Endothelial cell of umbilical vein (primary cell): Measurements from ENCODE around the gene WNT7B. TPM values are rescaled to one million over a fixed set of nuclear protein-coding genes. Genes with fewer than 3 reads are reported as not detected.

Experiments used
- BruUV-seq: library from RNA; stranded (reverse); fragments of 400-500 nt; replicated peaks from 2 replicates; lab custom pipeline; 2021; lab: Mats Ljungman, UMichigan
- CTCF ChIA-PET: fragments of 300-600, 350-600 bp; sonication (Branson Sonifier 250); formaldehyde crosslinking; loops from one replicate; lab custom pipeline; 2021; ENCODE audit warnings: antibody characterized with exemption, inconsistent platforms; lab: Charles Lee
- POLR2A ChIA-PET: fragments of 300-600, 350-600 bp; sonication (Branson Sonifier 250); formaldehyde crosslinking; loops from one replicate; lab custom pipeline; 2021; ENCODE audit warnings: antibody characterized with exemption, inconsistent platforms; lab: Charles Lee
- DNase-seq: peaks from one replicate; pipeline ENCODE4 v3.0.0-alpha.2; 2011; ENCODE audit warnings: low read depth, low spot score
- FAIRE-seq: peaks from 2 replicates; lab custom pipeline; 2011; peaks lifted over from hg19 to GRCh38; lab: Jason Lieb, UNC
- H2AFZ ChIP-seq: 2 replicates; pipeline ENCODE4 v1.6.0; 2012; ENCODE audit warnings: low read depth, low read length, control low read depth, inconsistent platforms
- H3K27ac ChIP-seq: 2 replicates; pipeline ENCODE4 v1.5.1; 2011; ENCODE audit warnings: low read depth, mild to moderate bottlenecking, control low read depth, low read length, moderate library complexity; ENCODE audit not compliant: insufficient read depth
- H3K27me3 ChIP-seq, 2 experiments: 2 replicates each; pipeline versions ENCODE4 v1.6.0 to v1.6.1; 2011; ENCODE audit warnings: low read length in 2 of 2, mixed read lengths in 1 of 2; ENCODE audit not compliant: control insufficient read depth in 2 of 2, insufficient read depth in 2 of 2
- H3K36me3 ChIP-seq, 2 experiments: 2 replicates in 1 of 2; 3 replicates in 1 of 2; pipeline ENCODE4 v1.5.1; 2011; ENCODE audit warnings: low read length in 2 of 2, mild to moderate bottlenecking in 1 of 2, moderate library complexity in 1 of 2; ENCODE audit not compliant: control insufficient read depth in 2 of 2, insufficient read depth in 2 of 2; ENCODE audit errors: extremely low read depth in 1 of 2
- H3K4me1 ChIP-seq: 3 replicates; pipeline ENCODE4 v1.5.1; 2011; ENCODE audit warnings: mild to moderate bottlenecking, low read length; ENCODE audit not compliant: control insufficient read depth, insufficient read depth; ENCODE audit errors: extremely low read depth
- H3K4me2 ChIP-seq: 2 replicates; pipeline ENCODE4 v1.6.1; 2011; ENCODE audit warnings: low read length, control low read depth, mixed read lengths; ENCODE audit not compliant: insufficient read depth
- H3K4me3 ChIP-seq, 3 experiments: fragments of 200-600 bp in 1 of 3; sonication (generic), shearing (Covaris generic) in 1 of 3; replicated peaks in 1 of 3; 2 replicates each; pipeline ENCODE4 v1.5.1; 2011 to 2016; ENCODE audit warnings: control low read depth in 3 of 3, low read length in 3 of 3, mild to moderate bottlenecking in 2 of 3, inconsistent platforms in 1 of 3, low read depth in 1 of 3, moderate library complexity in 1 of 3; ENCODE audit not compliant: insufficient read depth in 1 of 3
- H3K79me2 ChIP-seq: 2 replicates; pipeline ENCODE4 v1.6.0; 2012; ENCODE audit warnings: low read length, inconsistent platforms; ENCODE audit not compliant: control insufficient read depth, insufficient read depth
- H3K9ac ChIP-seq: replicated peaks from 2 replicates; pipeline ENCODE3; 2011; ENCODE audit warnings: low read length, control low read depth; ENCODE audit not compliant: insufficient read depth; ENCODE audit errors: extremely low read depth
- H3K9me1 ChIP-seq: replicated peaks from 3 replicates; pipeline ENCODE4 v1.6.0; 2011; ENCODE audit warnings: mild to moderate bottlenecking, low read length; ENCODE audit not compliant: control insufficient read depth, insufficient read depth; ENCODE audit errors: extremely low read depth
- H3K9me3 ChIP-seq: replicated peaks from 2 replicates; pipeline ENCODE4 v1.5.1; 2012; ENCODE audit warnings: low read length, inconsistent platforms; ENCODE audit not compliant: control insufficient read depth, insufficient read depth
- H4K20me1 ChIP-seq: replicated peaks from 2 replicates; pipeline ENCODE3; 2011; ENCODE audit warnings: mild to moderate bottlenecking, low read length; ENCODE audit not compliant: control insufficient read depth, insufficient read depth; ENCODE audit errors: extremely low read depth
- EZH2 ChIP-seq: IDR thresholded peaks from 2 replicates; pipeline ENCODE4 v1.6.1; 2012; ENCODE audit warnings: borderline replicate concordance, low read depth, mild to moderate bottlenecking, moderate library complexity, low read length, inconsistent platforms; ENCODE audit not compliant: severe bottlenecking
- FOS ChIP-seq: IDR thresholded peaks from 2 replicates; pipeline ENCODE4 v1.6.1; 2011; ENCODE audit warnings: mild to moderate bottlenecking, low read length, moderate library complexity, borderline replicate concordance; ENCODE audit not compliant: insufficient read depth
- GATA2 ChIP-seq: IDR thresholded peaks from 2 replicates; pipeline ENCODE4 v1.7.0; 2011; ENCODE audit warnings: low read depth, mild to moderate bottlenecking, moderate library complexity, mixed read lengths, low read length; ENCODE audit not compliant: insufficient read length, insufficient read depth
- JUN ChIP-seq: IDR thresholded peaks from 2 replicates; pipeline ENCODE4 v1.6.1; 2011; ENCODE audit warnings: borderline replicate concordance, low read depth; ENCODE audit not compliant: insufficient read length, insufficient read depth
- MYC ChIP-seq: IDR thresholded peaks from one replicate; pipeline ENCODE4 v1.6.1; 2011; ENCODE audit warnings: mild to moderate bottlenecking, low read depth, low read length
- POLR2A ChIP-seq: IDR thresholded peaks from 2 replicates; pipeline ENCODE4 v1.6.1; 2012; ENCODE audit warnings: low read depth, mild to moderate bottlenecking, control low read depth, low read length
- POLR2AphosphoS5 ChIP-seq: IDR thresholded peaks from 2 replicates; pipeline ENCODE4 v1.6.1; 2012; ENCODE audit warnings: low read depth, mild to moderate bottlenecking, control low read depth, low read length, moderate library complexity; ENCODE audit not compliant: insufficient read depth
- dilution Hi-C: fragments of 300-500 bp; cut with MboI; formaldehyde crosslinking; loops from one replicate; pipeline ENCODE4 v1.15.0; 2019; ENCODE audit warnings: low sequenced_read_pairs; ENCODE audit not compliant: extremely low pct_ligation_motif_present
- intact Hi-C: fragments of 100-400 bp; cut with micrococcal nuclease; formaldehyde crosslinking; loops from one replicate; pipeline ENCODE4 v1.10.0; 2022
- polyA plus RNA-seq, 4 experiments: library from polyadenylated mRNA; depleted of rRNA in 3 of 4; stranded (reverse) in 3 of 4; unstranded in 1 of 4; fragments of >200 nt; gene quantifications; 2 replicates each; pipeline versions ENCODE4 v1.2.1 to v1.2.3, GENCODE V29; 2011 to 2012; ENCODE audit warnings: missing spikeins in 1 of 4
- total RNA-seq: library from RNA; stranded (reverse); gene quantifications from 2 replicates; pipeline ENCODE4 v1.2.3, GENCODE V29; 2021
- TF ChIP-seq, protein P1 (sequence below): IDR thresholded peaks from 2 replicates; pipeline ENCODE4 v1.6.1; 2011; ENCODE audit not compliant: insufficient read depth, insufficient read length
- TF ChIP-seq, protein P2 (sequence below), 2 donors: IDR thresholded peaks; 1 replicate in 1 of 2; 2 replicates in 1 of 2; pipeline ENCODE4 v1.5.1; 2011; ENCODE audit warnings: low read length in 2 of 2, mild to moderate bottlenecking in 2 of 2, moderate library complexity in 2 of 2, control low read depth in 1 of 2, inconsistent platforms in 1 of 2, low read depth in 1 of 2; ENCODE audit not compliant: insufficient read depth in 1 of 2; ENCODE audit errors: extremely low read depth in 1 of 2

WNT7B gene
- total and polyA plus RNA-seq, 2 donors (not counting 3 experiments of a cell fraction or from before 2014, with no cell fraction given), result not detected

GRCh38 chr22:45964926-45965527 lies 11.9 kb downstream of the WNT7B start:
- FAIRE-seq (no peak), DNase-seq (no peak)
- no peak overlapping the region for H3K4me2 ChIP-seq
- H3K9me1 ChIP-seq, result no peaks in the 10 kb centered on the region
- H3K79me2 ChIP-seq, result no peaks in the 10 kb centered on the region
- no peak overlapping the region for H3K4me3 ChIP-seq
- no peak for TF ChIP-seq EZH2
- no peak for TF ChIP-seq MYC
- TF ChIP-seq, protein P1, sequence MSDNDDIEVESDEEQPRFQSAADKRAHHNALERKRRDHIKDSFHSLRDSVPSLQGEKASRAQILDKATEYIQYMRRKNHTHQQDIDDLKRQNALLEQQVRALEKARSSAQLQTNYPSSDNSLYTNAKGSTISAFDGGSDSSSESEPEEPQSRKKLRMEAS, result no peak
- TF ChIP-seq FOS, result no peak
- no peak for TF ChIP-seq POLR2A
- H3K27me3 ChIP-seq, result peaks cover 1 to 6% of the 10 kb centered on the region in 2 experiments
- peaks cover 4% of the 10 kb centered on the region for H3K4me1 ChIP-seq
- no peaks in the 10 kb centered on the region for H3K9me3 ChIP-seq
- ChIA-PET CTCF (no interaction called here), POLR2A (no interaction called here)
- H2AFZ ChIP-seq, result no peak overlapping the region
- no peaks in the 10 kb centered on the region for H3K36me3 ChIP-seq
- no peak overlapping the region for H3K27ac ChIP-seq
- no peak overlapping the region for H3K9ac ChIP-seq
- H4K20me1 ChIP-seq, result no peaks in the 10 kb centered on the region
- dilution Hi-C loops (no loop called here), intact Hi-C loops (no loop called here)
- no TSS peak for BruUV-seq

- CTCF ChIA-PET, result no interaction called here
- DNase-seq, result no peak
- POLR2A ChIA-PET, result no interaction called here
- dilution Hi-C loops, result no loop called here
- BruUV-seq, result no TSS peak
- H3K4me2 ChIP-seq, result no peak overlapping the region
- no peak overlapping the region for H2AFZ ChIP-seq
- no peaks in the 10 kb centered on the region for H3K79me2 ChIP-seq
- no peak overlapping the region for H3K9ac ChIP-seq
- H3K27me3 ChIP-seq, result no peaks in the 10 kb centered on the region
- no peaks in the 10 kb centered on the region for H3K9me3 ChIP-seq
- no peaks in the 10 kb centered on the region for H3K36me3 ChIP-seq
- intact Hi-C loops, result no loop called here
- FAIRE-seq, result no peak
- no peak overlapping the region for H3K4me3 ChIP-seq
- no peaks in the 10 kb centered on the region for H4K20me1 ChIP-seq
- H3K9me1 ChIP-seq, result no peaks in the 10 kb centered on the region
- no peak for TF ChIP-seq GATA2
- no peak for TF ChIP-seq POLR2AphosphoS5
- TF ChIP-seq FOS, result no peak
- TF ChIP-seq JUN, result no peak
- TF ChIP-seq, protein P2, sequence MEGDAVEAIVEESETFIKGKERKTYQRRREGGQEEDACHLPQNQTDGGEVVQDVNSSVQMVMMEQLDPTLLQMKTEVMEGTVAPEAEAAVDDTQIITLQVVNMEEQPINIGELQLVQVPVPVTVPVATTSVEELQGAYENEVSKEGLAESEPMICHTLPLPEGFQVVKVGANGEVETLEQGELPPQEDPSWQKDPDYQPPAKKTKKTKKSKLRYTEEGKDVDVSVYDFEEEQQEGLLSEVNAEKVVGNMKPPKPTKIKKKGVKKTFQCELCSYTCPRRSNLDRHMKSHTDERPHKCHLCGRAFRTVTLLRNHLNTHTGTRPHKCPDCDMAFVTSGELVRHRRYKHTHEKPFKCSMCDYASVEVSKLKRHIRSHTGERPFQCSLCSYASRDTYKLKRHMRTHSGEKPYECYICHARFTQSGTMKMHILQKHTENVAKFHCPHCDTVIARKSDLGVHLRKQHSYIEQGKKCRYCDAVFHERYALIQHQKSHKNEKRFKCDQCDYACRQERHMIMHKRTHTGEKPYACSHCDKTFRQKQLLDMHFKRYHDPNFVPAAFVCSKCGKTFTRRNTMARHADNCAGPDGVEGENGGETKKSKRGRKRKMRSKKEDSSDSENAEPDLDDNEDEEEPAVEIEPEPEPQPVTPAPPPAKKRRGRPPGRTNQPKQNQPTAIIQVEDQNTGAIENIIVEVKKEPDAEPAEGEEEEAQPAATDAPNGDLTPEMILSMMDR (IDR thresholded peaks at IDR 0.05; ENCODE audit: extremely low read depth in 1 of 2, insufficient read depth in 1 of 2, low read depth in 1 of 2, low read length in 2 of 2), result no peak
- TF ChIP-seq, protein P1, result no peak
- TF ChIP-seq POLR2A, result no peak
- no peak overlapping the region for H3K27ac ChIP-seq
- H3K4me1 ChIP-seq, result peaks cover 4% of the 10 kb centered on the region
Observed at GRCh38 chr22:45964372-45964771, 12.6 kb downstream of the WNT7B start.
